HCT116 (cell line): Measurements from ENCODE around the gene SCYGR1.

ENCODE experiments used
- EGR1 ChIP-seq: IDR thresholded peaks from 2 replicates; pipeline ENCODE4 v1.6.1; 2012; ENCODE audit warnings: low read depth
- FOSL1 ChIP-seq: IDR thresholded peaks from 2 replicates; pipeline ENCODE4 v1.6.1; 2012; ENCODE audit warnings: low read depth
- POLR2A ChIP-seq: IDR thresholded peaks from 2 replicates; pipeline ENCODE4 v1.7.0; 2011; ENCODE audit warnings: borderline replicate concordance; ENCODE audit not compliant: insufficient read depth, insufficient read length; ENCODE audit errors: extremely low read depth
- POLR2AphosphoS5 ChIP-seq: IDR thresholded peaks from 2 replicates; pipeline ENCODE4 v1.6.1; 2011; ENCODE audit warnings: mild to moderate bottlenecking, low read depth, low read length, moderate library complexity
- SP1 ChIP-seq: IDR thresholded peaks from 2 replicates; pipeline ENCODE4 v1.6.1; 2012; ENCODE audit warnings: low read depth
- YY1 ChIP-seq: IDR thresholded peaks from 2 replicates; pipeline ENCODE4 v1.6.1; 2011; ENCODE audit warnings: low read length, low read depth, moderate library complexity, mild to moderate bottlenecking; ENCODE audit not compliant: insufficient replicate concordance; ENCODE audit errors: extremely low read depth
- ZNF274 ChIP-seq: fragments of 200-500 bp; sonication (Bioruptor generic); IDR thresholded peaks from 2 replicates; pipeline ENCODE4 v1.6.1; 2014; ENCODE audit warnings: mild to moderate bottlenecking, low read depth, low read length, inconsistent platforms
- TF ChIP-seq, protein P1 (sequence below), 3 experiments: fragments of 200-600 bp in 1 of 3; sonication (generic) in 1 of 3; IDR thresholded peaks in 2 of 3; conservative IDR thresholded peaks in 1 of 3; 2 replicates each; pipeline ENCODE4 v1.5.1; 2012 to 2017; ENCODE audit warnings: low read depth in 2 of 3, low read length in 2 of 3, antibody characterized with exemption in 1 of 3, borderline replicate concordance in 1 of 3, control low read depth in 1 of 3, mild to moderate bottlenecking in 1 of 3, mixed read lengths in 1 of 3, mixed run types in 1 of 3, moderate library complexity in 1 of 3; ENCODE audit not compliant: insufficient read depth in 1 of 3
- TF ChIP-seq, protein P2 (sequence below): IDR thresholded peaks from 2 replicates; pipeline ENCODE4 v1.6.1; 2012

DNA sequence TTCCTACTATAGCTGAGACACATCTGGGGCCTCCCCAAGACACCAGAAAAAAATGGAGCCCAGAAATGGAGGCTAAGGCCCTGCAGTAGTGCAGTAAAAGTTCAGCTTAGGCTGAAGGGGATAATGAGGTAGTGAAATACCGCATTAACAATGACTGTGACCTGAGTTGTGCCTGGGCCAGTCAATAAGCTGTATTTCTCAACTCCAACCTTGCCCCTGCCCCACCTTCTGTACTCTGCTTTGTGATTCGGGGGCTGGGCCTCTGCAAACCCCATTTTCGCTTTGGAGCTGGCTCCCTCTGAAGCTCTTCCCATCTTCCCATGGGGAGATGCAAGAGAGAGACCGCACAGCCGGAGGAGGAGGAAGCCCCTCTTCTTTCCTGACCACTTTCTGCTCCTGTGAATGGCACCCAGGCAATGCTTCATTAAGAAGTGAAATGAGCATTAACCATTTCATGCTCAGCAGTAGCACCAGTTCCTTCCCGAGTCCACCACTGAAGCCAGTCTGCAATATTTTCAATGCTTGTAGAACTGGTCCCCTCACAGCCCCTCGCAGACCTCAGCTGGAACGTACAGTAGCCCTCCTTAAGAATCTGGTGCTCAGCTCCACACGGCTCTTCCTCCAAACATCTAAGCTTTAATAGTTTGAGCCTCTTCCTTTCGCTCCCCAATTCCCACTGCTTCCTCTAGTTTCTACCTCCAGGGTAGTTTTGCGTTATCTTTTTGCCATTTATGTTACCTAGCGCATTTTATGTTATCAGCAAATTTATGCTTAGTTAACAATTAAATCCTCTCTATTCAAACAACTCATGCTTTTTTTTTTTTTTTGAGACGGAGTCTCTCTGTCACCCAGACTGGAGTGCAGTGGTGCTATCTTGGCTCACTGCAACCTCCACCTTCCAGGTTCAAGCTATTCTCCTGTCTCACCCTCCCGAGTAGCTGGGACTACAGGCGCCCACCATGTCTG is 32.6 kb upstream of the SCYGR1 start:
- TF ChIP-seq FOSL1 (no peak), POLR2A (no peak), SP1 (no peak), EGR1 (no peak), YY1 (no peak), ZNF274 (no peak), POLR2AphosphoS5 (no peak)
- TF ChIP-seq, protein P1, sequence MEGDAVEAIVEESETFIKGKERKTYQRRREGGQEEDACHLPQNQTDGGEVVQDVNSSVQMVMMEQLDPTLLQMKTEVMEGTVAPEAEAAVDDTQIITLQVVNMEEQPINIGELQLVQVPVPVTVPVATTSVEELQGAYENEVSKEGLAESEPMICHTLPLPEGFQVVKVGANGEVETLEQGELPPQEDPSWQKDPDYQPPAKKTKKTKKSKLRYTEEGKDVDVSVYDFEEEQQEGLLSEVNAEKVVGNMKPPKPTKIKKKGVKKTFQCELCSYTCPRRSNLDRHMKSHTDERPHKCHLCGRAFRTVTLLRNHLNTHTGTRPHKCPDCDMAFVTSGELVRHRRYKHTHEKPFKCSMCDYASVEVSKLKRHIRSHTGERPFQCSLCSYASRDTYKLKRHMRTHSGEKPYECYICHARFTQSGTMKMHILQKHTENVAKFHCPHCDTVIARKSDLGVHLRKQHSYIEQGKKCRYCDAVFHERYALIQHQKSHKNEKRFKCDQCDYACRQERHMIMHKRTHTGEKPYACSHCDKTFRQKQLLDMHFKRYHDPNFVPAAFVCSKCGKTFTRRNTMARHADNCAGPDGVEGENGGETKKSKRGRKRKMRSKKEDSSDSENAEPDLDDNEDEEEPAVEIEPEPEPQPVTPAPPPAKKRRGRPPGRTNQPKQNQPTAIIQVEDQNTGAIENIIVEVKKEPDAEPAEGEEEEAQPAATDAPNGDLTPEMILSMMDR (IDR thresholded peaks at IDR 0.05 in 2 of 3, conservative IDR thresholded peaks at IDR 0.05 in 1 of 3; ENCODE audit: borderline replicate concordance in 1 of 3, insufficient read depth in 1 of 3, low read depth in 2 of 3, low read length in 2 of 3), result no peak
- TF ChIP-seq, protein P2, sequence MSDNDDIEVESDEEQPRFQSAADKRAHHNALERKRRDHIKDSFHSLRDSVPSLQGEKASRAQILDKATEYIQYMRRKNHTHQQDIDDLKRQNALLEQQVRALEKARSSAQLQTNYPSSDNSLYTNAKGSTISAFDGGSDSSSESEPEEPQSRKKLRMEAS, result no peak
